GM12892 (cell line): ENCODE results near the gene NUBPL.

Experiments
- POLR2A ChIP-seq: IDR thresholded peaks from 2 replicates; pipeline ENCODE4 v1.6.1; 2011; ENCODE audit warnings: low read depth, low read length, control low read depth
- POLR2AphosphoS5 ChIP-seq: IDR thresholded peaks from 2 replicates; pipeline ENCODE4 v1.6.1; 2011; ENCODE audit warnings: low read depth, low read length, control low read depth

- TF ChIP-seq POLR2AphosphoS5: no peak
- no peak for TF ChIP-seq POLR2A
These were observed 58.2 kb downstream of the NUBPL start for GRCh38 chr14:31619440-31619839.
